ENCODE measurements around the gene MYBPC2.

The MYBPC2 gene

GRCh38 chr19:50482271-50482855 lies 49.7 kb downstream of the MYBPC2 start:
- no peaks in the 10 kb centered on the region for H4K20me1 ChIP-seq (ENCODE audit: insufficient read depth, low read length)
- DNase-seq, result no peak
- peaks cover 5% of the 10 kb centered on the region for H3K4me1 ChIP-seq (ENCODE audit: insufficient read depth, low read length)
- TF ChIP-seq CTCF (IDR thresholded peaks at IDR 0.05; ENCODE audit: borderline replicate concordance, extremely low read depth, low read length, poor library complexity, severe bottlenecking), result no peak
- no peak for TF ChIP-seq EZH2 (IDR thresholded peaks at IDR 0.05; ENCODE audit: borderline replicate concordance, low read depth, low read length, severe bottlenecking)
- peaks cover 4% of the 10 kb centered on the region; the same call in 1 of the 2 replicates for H3K36me3 ChIP-seq (ENCODE audit: insufficient read depth, low read length)
- no peaks in the 10 kb centered on the region for H3K27me3 ChIP-seq (ENCODE audit: insufficient read depth, low read length, poor library complexity)
- no peak overlapping the region for H2AFZ ChIP-seq (ENCODE audit: low read depth, low read length)
- no peak overlapping the region for H3K4me2 ChIP-seq (ENCODE audit: insufficient read depth, low read length)
- H3K79me2 ChIP-seq (ENCODE audit: insufficient read depth, low read length), result peaks cover 8% of the 10 kb centered on the region; the same call in 1 of the 2 replicates
- H3K9ac ChIP-seq (ENCODE audit: low read depth, low read length), result no peak overlapping the region
- H3K4me3 ChIP-seq (ENCODE audit: low read depth in 1 of 2, low read length in 2 of 2), result no peak overlapping the region
- no peak for ATAC-seq (ENCODE audit: insufficient read depth, low read depth)
- H3K27ac ChIP-seq (ENCODE audit: low read length), result no peak overlapping the region
- no peaks in the 10 kb centered on the region for H3K9me3 ChIP-seq (ENCODE audit: insufficient read depth, low read length, severe bottlenecking)

- ATAC-seq (ENCODE audit: insufficient read depth, low read depth), result no peak
- TF ChIP-seq EZH2 (IDR thresholded peaks at IDR 0.05; ENCODE audit: borderline replicate concordance, low read depth, low read length, severe bottlenecking), result no peak
- TF ChIP-seq CTCF (IDR thresholded peaks at IDR 0.05; ENCODE audit: borderline replicate concordance, extremely low read depth, low read length, poor library complexity, severe bottlenecking), result no peak
- H3K36me3 ChIP-seq (ENCODE audit: insufficient read depth, low read length), result peaks cover 4% of the 10 kb centered on the region; the same call in 1 of the 2 replicates
- H3K4me2 ChIP-seq (ENCODE audit: insufficient read depth, low read length), result no peak overlapping the region
- no peak overlapping the region for H3K4me3 ChIP-seq (ENCODE audit: low read depth in 1 of 2, low read length in 2 of 2)
- no peaks in the 10 kb centered on the region for H3K9me3 ChIP-seq (ENCODE audit: insufficient read depth, low read length, severe bottlenecking)
- no peak overlapping the region for H2AFZ ChIP-seq (ENCODE audit: low read depth, low read length)
- H3K4me1 ChIP-seq (ENCODE audit: insufficient read depth, low read length), result no peaks in the 10 kb centered on the region
- H3K27ac ChIP-seq (ENCODE audit: low read length), result no peak overlapping the region
- no peaks in the 10 kb centered on the region for H4K20me1 ChIP-seq (ENCODE audit: insufficient read depth, low read length)
- H3K79me2 ChIP-seq (ENCODE audit: insufficient read depth, low read length), result peaks cover 3% of the 10 kb centered on the region; the same call in 1 of the 2 replicates
- no peak overlapping the region for H3K9ac ChIP-seq (ENCODE audit: low read depth, low read length)
- no peak for DNase-seq
- H3K27me3 ChIP-seq (ENCODE audit: insufficient read depth, low read length, poor library complexity), result no peaks in the 10 kb centered on the region
These were observed 50.2 kb downstream of the MYBPC2 start for GRCh38 chr19:50482916-50483315.

GRCh38 chr19:50485284-50485955 lies 52.7 kb downstream of the MYBPC2 start:
- TF ChIP-seq CTCF (IDR thresholded peaks at IDR 0.05; ENCODE audit: borderline replicate concordance, extremely low read depth, low read length, poor library complexity, severe bottlenecking) (no peak), EZH2 (IDR thresholded peaks at IDR 0.05; ENCODE audit: borderline replicate concordance, low read depth, low read length, severe bottlenecking) (no peak)
- Histone ChIP-seq H3K4me2 (ENCODE audit: insufficient read depth, low read length) (no peak overlapping the region), H3K9me3 (ENCODE audit: insufficient read depth, low read length, severe bottlenecking) (no peaks in the 10 kb centered on the region), H3K9ac (ENCODE audit: low read depth, low read length) (no peak overlapping the region), H3K4me1 (ENCODE audit: insufficient read depth, low read length) (no peaks in the 10 kb centered on the region), H3K79me2 (ENCODE audit: insufficient read depth, low read length) (no peaks in the 10 kb centered on the region), H4K20me1 (ENCODE audit: insufficient read depth, low read length) (no peaks in the 10 kb centered on the region), H3K4me3 (ENCODE audit: low read depth in 1 of 2, low read length in 2 of 2) (no peak overlapping the region), H3K27ac (ENCODE audit: low read length) (no peak overlapping the region), H2AFZ (ENCODE audit: low read depth, low read length) (no peak overlapping the region), H3K36me3 (ENCODE audit: insufficient read depth, low read length) (no peaks in the 10 kb centered on the region), H3K27me3 (ENCODE audit: insufficient read depth, low read length, poor library complexity) (no peaks in the 10 kb centered on the region)
- no peak for ATAC-seq (ENCODE audit: insufficient read depth, low read depth)
- no peak for DNase-seq
